Measurements from ENCODE around the gene OR9Q1.

GRCh38 chr11:58004664-58005063, 19.0 kb upstream of the OR9Q1 start:
- TF ChIP-seq CTCF (IDR thresholded peaks at IDR 0.05; ENCODE audit: borderline replicate concordance, extremely low read depth, low read length, poor library complexity, severe bottlenecking) (no peak), EZH2 (IDR thresholded peaks at IDR 0.05; ENCODE audit: borderline replicate concordance, low read depth, low read length, severe bottlenecking) (no peak)

Data from DND-41 (cell line).